Naive B cell (primary cell): ENCODE data around the gene NECAB2. TPM values are rescaled to one million over a fixed set of nuclear protein-coding genes. Genes with fewer than 3 reads are reported as not detected.

Experiments
- ATAC-seq, 2 donors: fragments of 150-1000 bp; cut with Tn5 transposase; 2 replicates each; pipeline ENCODE4 v1.10.0; 2021; ENCODE audit warnings: low read depth in 2 of 2, mild to moderate bottlenecking in 2 of 2, moderate library complexity in 2 of 2
- DNase-seq: peaks from one replicate; pipeline ENCODE4 v3.0.0; 2022
- H3K27ac Mint-ChIP-seq, 6 donors: one replicate each; pipeline ENCODE4 v1.8.0; 2020 to 2022; ENCODE audit warnings: mild to moderate bottlenecking in 6 of 6, mixed read lengths in 6 of 6, moderate library complexity in 5 of 6, inconsistent platforms in 2 of 6
- H3K27me3 Mint-ChIP-seq, 3 donors: one replicate each; pipeline ENCODE4 v1.8.0; 2021 to 2022; ENCODE audit warnings: mixed read lengths in 3 of 3, mild to moderate bottlenecking in 1 of 3
- H3K36me3 Mint-ChIP-seq, 2 donors: one replicate each; pipeline ENCODE4 v1.8.0; 2020 to 2022; ENCODE audit warnings: mixed read lengths in 2 of 2, inconsistent platforms in 1 of 2, mild to moderate bottlenecking in 1 of 2
- H3K4me1 Mint-ChIP-seq, 3 donors: one replicate each; pipeline ENCODE4 v1.8.0; 2020 to 2022; ENCODE audit warnings: mixed read lengths in 3 of 3, inconsistent platforms in 1 of 3, mild to moderate bottlenecking in 1 of 3, moderate library complexity in 1 of 3
- H3K4me3 Mint-ChIP-seq, 8 donors: one replicate each; pipeline ENCODE4 v1.8.0; 2020 to 2022; ENCODE audit warnings: mild to moderate bottlenecking in 8 of 8, mixed read lengths in 8 of 8, moderate library complexity in 8 of 8, inconsistent platforms in 2 of 8
- H3K9me3 Mint-ChIP-seq, 7 donors: one replicate each; pipeline ENCODE4 v1.8.0; 2020 to 2022; ENCODE audit warnings: mixed read lengths in 7 of 7, mild to moderate bottlenecking in 5 of 7, inconsistent platforms in 2 of 7, moderate library complexity in 1 of 7
- polyA plus RNA-seq, 6 donors: library from polyadenylated mRNA; unstranded; fragments of 300-500 nt; fragmentation: Illumina TruSeq; gene quantifications; one replicate each; pipeline ENCODE4 v1.2.3, GENCODE V29; 2021; ENCODE audit warnings: low read depth in 6 of 6

Gene NECAB2
- polyA plus RNA-seq, 6 donors from 2014 or later: not detected

DNA sequence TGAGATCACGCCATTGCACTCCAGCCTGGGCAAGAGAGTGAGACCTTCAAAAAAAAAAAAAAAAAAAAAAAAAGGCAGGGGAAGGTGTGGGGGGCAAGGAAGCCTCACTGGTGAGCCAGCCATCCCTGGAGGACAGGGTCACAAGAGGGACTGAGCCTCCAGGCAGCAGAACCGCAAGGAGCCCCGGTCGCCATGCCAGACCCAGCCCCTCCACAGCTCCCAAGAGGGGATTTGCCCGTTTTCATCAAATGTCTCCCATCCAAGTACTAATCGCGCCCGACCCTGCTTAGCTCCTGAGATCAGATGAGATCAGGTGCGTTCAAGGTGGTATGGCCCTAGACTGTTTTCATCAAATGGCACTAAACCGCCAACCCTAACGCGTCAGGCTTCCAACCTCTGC is 71.7 kb downstream of the NECAB2 start:
- H3K27me3 Mint-ChIP-seq: peaks cover 19 to 49% (median 25%) of the 10 kb centered on the region in 3 donors
- H3K4me3 Mint-ChIP-seq: no peak overlapping the region
- DNase-seq: no peak
- no peak overlapping the region for H3K27ac Mint-ChIP-seq
- H3K36me3 Mint-ChIP-seq: peaks cover 0 to 4% of the 10 kb centered on the region in 2 donors
- no peak for ATAC-seq
- H3K9me3 Mint-ChIP-seq: peaks cover 0 to 9% (median 4%) of the 10 kb centered on the region in 7 donors
- peaks cover 0 to 1% (median 0%) of the 10 kb centered on the region in 3 donors for H3K4me1 Mint-ChIP-seq

DNA sequence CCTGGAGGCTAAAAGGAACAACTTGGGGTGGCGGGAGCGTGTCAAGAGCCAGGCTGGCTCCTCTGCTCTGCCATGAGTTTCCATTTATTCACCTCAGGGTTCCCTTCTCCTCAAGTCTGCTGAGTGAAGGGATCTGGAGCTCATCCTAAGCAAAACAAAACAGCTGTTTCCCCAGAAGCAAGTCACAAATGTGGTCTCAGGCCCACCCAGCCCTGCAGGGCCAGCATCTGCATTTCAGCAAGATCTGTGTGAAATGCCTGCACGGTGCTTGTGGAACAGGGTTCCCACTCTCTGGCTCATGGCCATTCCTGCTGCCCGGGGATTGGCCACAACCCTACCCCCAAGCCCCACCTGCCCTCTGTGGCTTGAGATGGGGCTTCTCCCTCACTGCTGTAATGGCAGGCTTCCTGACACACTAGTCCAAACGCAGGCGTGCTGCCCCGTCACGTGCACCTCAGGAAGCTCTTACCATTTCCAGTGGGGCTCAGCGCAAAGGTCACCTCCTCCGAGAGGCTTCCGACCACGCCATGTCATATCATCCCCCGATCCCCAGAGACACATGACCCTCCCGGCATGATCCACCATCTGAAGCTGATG is 72.3 kb downstream of the NECAB2 start:
- Mint-ChIP-seq H3K4me1 (peaks cover 0 to 1% (median 0%) of the 10 kb centered on the region in 3 donors), H3K27me3 (peaks cover 19 to 55% (median 27%) of the 10 kb centered on the region in 3 donors), H3K4me3 (no peak overlapping the region), H3K27ac (no peak overlapping the region), H3K36me3 (peaks cover 0 to 4% of the 10 kb centered on the region in 2 donors), H3K9me3 (peaks cover 0 to 9% (median 4%) of the 10 kb centered on the region in 7 donors)
- ATAC-seq: no peak
- no peak for DNase-seq

DNA sequence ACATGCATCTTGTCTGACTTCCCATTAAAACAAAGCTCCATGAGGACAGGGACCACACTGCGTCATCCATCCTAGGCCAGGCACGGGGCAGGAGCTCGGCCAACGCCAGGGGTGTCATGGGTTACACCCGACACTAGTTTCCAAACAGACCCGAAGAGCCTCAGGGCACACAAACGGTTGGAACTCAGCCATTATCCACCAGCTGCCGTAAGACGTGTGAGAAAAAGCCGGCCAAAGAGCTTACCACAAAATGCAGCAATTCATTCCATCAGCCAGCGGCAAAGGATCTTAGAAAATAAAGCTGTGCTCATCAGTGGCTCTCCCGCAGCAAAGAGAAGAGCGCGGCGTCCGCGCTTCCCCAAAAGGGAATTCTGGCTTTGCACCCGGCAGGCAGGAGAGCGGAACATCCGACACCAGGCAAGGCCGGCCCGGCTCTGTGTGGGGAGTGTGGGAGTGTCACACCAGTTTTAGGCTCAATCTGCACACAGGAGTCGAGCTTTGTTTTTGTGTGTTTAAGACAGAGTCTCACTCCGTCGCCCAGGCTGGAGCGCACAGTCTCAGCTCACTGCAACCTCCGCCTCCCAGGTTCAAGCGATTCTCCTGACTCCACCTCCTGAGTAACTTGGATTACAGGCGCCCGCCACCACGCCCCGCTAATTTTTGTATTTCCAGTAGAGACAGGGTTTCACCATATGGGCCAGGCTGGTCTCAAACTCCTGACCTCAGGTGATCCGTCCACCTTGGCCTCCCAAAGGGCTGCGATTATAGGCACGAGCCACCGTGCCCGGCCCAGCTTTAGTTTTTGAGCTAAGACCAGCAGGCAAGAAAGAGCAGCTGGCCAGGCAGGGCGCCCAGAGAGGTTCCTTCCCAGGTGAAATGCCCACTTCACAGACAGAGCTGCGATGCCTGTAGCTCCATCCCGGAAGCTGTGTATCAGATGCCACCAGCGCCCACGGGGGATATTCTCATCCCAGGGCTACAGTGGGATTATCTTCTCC is 73.1 kb downstream of the NECAB2 start:
- ATAC-seq: no peak
- Mint-ChIP-seq H3K4me3 (no peak overlapping the region), H3K27ac (peak overlapping the region in 1 of 6 donors; percentile 60)

DNA sequence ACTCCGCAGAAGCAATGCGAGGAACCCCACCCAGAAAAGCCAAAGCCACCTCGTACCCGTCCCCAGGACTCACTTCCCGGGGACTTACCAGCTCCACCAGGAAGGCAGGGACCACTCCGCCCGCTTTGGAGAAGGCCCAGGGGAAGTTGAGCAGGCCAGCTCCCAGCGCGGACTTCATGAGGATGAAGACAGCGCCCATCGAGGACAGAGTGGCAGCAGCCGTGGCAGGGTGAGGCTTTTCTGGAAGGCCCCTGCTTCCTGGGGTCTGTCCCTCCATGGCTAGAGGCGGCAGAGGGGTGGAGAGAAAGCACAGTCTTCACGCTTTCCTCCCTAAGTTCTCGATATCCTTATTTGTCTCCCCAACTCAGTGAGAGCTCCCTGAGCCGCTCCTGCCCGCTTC is 73.8 kb downstream of the NECAB2 start:
- H3K27ac Mint-ChIP-seq: no peak overlapping the region
- H3K36me3 Mint-ChIP-seq: no peaks in the 10 kb centered on the region
- DNase-seq: no peak
- no peak overlapping the region for H3K4me3 Mint-ChIP-seq
- peaks cover 0 to 1% (median 0%) of the 10 kb centered on the region in 3 donors for H3K4me1 Mint-ChIP-seq
- no peaks in the 10 kb centered on the region for H3K9me3 Mint-ChIP-seq
- peaks cover 14 to 55% (median 27%) of the 10 kb centered on the region in 3 donors for H3K27me3 Mint-ChIP-seq
- ATAC-seq: no peak

More for the DNA sequence above, 73.1 kb downstream of the NECAB2 start:
- Mint-ChIP-seq H3K9me3 (peaks cover 0 to 5% (median 2%) of the 10 kb centered on the region in 7 donors), H3K36me3 (peaks cover 0 to 4% of the 10 kb centered on the region in 2 donors), H3K27me3 (peaks cover 15 to 55% (median 27%) of the 10 kb centered on the region in 3 donors), H3K4me1 (peaks cover 0 to 1% (median 0%) of the 10 kb centered on the region in 3 donors)
- DNase-seq: no peak

DNA sequence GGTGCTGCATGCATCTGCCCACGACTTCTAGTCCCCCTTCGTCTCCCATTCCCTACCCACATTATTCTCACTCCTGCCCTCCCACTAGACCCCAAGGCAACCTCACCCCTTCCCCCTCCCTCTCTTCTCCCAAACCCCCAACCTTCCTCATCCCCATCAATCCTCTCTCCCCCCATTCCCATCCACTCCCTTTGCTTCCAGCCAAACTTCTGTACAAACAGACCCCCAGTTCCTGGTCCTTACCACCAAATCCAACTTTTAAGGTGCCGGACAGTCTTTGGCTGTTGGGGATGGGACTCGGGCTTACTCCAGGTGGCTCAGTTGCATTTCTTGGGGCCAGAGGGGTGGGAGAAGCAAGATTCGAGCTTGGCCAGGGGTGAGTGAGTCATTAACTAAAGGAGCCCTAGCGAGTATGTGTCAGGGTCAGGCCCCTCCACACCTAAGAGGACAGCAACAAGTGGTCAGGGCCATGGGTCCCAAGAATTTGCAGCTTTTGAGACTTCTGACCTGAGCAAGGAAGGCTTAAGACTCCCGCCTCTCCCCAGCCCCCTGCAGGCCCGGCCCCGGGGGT is 74.3 kb downstream of the NECAB2 start, which contains the start of gene SLC38A8:
Gene SLC38A8 (minus strand): TSS at position 488 of the 571 bp plus-strand sequence. CDS start 638 bp downstream, outside the sequence.
- Mint-ChIP-seq H3K36me3 (no peaks in the 10 kb centered on the region), H3K9me3 (no peaks in the 10 kb centered on the region), H3K27ac (peak within 1 kb of the TSS in 1 of 6 donors; percentile 44), H3K27me3 (peaks cover 14 to 55% (median 27%) of the 10 kb centered on the region in 3 donors), H3K4me3 (peak within 1 kb of the TSS in 1 of 8 donors; percentile 42), H3K4me1 (peaks cover 0 to 1% (median 0%) of the 10 kb centered on the region in 3 donors)
- ATAC-seq (no peak), DNase-seq (no peak)

DNA sequence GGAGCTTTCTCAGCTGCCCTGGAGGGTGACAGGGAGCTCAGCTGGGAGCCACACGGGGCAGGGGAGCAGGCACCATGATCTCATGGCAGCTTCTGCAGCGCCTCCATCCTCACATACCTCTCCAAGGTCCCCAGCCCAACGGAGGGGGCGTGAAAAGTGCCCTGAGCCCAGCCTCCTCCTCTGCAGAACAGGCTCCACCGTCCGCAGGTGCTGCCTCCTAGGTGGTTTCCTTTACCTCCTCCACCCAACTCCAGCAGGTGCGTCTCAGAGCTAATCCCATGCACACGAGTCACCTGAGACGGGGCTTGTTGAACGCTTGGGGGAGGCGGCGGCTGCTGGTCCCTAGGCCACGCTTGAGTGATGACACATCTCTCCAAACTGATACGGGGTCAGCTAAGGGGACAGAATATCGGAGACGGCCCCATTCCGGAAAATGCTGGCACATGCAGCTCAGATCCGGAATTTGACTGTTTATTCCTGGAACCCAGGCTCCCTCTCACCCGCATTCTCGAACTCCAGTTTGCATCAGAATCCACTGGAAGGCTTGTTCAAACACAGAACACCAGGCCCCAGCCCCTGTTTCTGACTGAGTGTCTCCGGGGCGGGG is 74.9 kb downstream of the NECAB2 start:
- peaks cover 0 to 1% (median 0%) of the 10 kb centered on the region in 3 donors for H3K4me1 Mint-ChIP-seq
- no peak overlapping the region for H3K4me3 Mint-ChIP-seq
- H3K27me3 Mint-ChIP-seq: peaks cover 14 to 55% (median 27%) of the 10 kb centered on the region in 3 donors
- no peaks in the 10 kb centered on the region for H3K36me3 Mint-ChIP-seq
- ATAC-seq (no peak), DNase-seq (no peak)
- H3K27ac Mint-ChIP-seq: no peak overlapping the region
- H3K9me3 Mint-ChIP-seq: no peaks in the 10 kb centered on the region

DNA sequence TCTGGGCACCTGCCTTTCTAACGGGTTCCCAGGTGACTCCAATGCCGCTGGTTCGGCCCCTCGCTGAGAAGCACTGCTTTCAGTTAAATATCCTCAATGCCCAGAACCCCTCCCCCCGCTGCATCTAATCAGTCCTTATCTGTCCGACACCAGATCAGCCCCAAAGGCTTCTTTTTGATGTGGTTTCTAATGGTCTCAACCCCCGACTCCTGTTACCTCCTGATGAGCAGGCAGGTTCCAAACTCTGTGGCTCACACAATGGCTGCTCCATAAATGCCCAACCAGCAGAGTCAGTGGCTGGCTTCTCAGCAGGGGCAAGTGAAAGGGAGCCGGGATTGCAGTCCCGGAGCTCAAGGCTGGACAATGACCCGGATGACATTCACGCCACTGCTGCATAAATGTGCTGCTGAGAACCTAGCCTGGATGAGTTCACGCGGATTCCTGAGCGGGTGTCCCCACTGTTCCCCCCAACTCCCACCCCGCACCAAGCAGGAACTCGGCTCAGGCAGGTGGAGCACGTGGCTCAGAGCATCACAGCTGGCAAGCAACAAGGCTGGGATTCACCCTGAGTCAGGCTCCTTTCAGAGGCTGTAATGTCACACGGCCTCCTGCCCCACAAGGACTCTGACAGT is 75.6 kb downstream of the NECAB2 start:
- DNase-seq (no peak), ATAC-seq (no peak)
- Mint-ChIP-seq H3K27ac (no peak overlapping the region), H3K9me3 (no peaks in the 10 kb centered on the region), H3K4me3 (peak overlapping the region in 1 of 8 donors; percentile 42), H3K36me3 (no peaks in the 10 kb centered on the region), H3K4me1 (peaks cover 0 to 1% (median 0%) of the 10 kb centered on the region in 3 donors), H3K27me3 (peaks cover 14 to 53% (median 27%) of the 10 kb centered on the region in 3 donors)

DNA sequence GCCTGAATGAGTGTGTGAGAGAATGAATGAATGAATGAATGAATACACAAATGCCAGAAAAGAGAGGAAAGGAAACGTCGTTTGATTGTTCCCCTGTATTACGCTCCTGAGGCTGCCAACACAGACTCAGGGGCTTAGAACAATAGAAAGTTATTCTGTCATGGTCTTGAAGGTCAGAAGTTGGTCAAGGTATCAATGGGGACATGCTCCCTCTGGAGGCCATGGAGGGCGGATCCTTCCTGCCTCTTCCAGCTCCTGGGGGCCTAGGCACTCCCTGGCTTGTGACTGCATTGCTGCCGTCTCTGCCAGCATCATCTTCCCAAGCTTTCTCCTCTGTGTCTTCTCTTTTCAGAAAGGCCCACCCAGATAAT is 76.1 kb downstream of the NECAB2 start:
- H3K27me3 Mint-ChIP-seq: peaks cover 14 to 49% (median 27%) of the 10 kb centered on the region in 3 donors
- no peaks in the 10 kb centered on the region for H3K9me3 Mint-ChIP-seq
- ATAC-seq (no peak), DNase-seq (no peak)
- peak overlapping the region in 1 of 8 donors; percentile 41 for H3K4me3 Mint-ChIP-seq
- H3K36me3 Mint-ChIP-seq: no peaks in the 10 kb centered on the region
- no peak overlapping the region for H3K27ac Mint-ChIP-seq
- peaks cover 0 to 1% (median 0%) of the 10 kb centered on the region in 3 donors for H3K4me1 Mint-ChIP-seq

DNA sequence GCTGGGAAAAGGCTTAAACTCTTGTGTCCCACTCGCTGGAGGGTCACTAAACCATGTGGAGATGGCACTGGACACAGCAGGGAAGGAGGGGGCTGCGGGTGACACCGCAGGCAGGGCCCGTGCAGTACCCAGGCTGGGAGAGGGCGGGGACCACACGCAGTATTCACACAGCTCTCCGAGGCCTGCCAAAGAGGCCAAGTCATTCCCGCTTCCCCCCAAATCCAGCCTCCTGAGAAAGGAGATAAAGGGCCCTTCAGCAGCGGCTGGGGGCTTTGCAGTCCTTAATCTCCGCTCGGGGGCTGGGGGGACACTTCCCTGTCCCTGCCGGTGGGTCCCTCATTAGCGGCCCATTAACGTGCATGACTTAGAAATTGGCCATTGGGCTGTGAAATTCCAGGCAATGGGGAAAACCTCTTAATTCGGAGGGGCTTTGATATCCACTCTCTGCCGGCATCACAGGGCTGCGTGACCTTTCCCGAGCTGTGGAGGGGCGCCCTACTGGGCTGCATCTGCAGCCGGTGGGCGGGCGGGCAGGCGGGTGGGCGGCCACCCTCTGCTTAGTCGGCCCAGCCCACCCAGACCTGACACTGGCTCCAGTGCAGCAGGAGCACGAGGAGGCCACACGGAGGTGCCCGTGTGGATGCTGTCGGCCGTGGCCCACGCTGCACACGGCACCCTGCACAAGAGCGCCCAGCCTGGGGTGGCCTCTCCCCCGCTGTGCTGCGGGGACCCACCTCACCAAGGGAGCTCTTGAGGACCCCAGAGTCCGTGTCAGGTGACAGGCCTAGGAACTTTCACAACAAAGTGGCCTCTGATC is 77.2 kb downstream of the NECAB2 start:
- H3K36me3 Mint-ChIP-seq: no peaks in the 10 kb centered on the region
- H3K27ac Mint-ChIP-seq: no peak overlapping the region
- H3K4me1 Mint-ChIP-seq: no peaks in the 10 kb centered on the region
- no peak overlapping the region for H3K4me3 Mint-ChIP-seq
- peaks cover 10 to 46% (median 27%) of the 10 kb centered on the region in 3 donors for H3K27me3 Mint-ChIP-seq
- no peak for ATAC-seq
- no peak for DNase-seq
- no peaks in the 10 kb centered on the region for H3K9me3 Mint-ChIP-seq

DNA sequence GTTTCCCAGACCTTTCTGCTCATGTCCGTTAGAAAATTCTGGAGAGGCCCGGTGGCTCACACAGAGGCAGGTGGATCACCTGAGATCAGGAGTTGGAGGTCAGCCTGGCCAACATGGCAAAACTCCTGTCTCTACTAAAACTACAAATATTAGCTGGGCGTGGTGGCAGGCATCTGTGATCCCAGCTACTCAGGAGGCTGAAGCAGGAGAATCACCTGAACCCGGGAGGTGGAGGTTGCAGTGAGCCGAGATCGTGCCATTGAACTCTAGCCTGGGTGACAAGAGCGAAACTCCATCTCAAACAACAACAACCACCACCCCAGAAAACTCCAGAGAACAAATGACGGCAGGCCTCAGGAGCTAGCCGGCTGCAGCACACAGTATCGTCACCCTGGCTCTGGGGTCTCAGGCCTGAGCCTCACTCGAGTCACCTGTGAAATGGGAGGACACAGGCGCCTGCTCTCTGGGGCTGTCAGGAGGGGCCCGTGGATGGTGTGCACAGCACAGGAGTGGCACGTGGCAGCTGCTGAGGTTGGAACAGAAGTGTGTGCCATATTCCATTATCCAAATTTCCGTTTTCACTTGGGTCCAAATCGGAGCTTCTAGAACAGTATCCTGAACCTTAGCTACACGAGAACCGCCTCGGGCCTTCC is 77.9 kb downstream of the NECAB2 start:
- no peak for ATAC-seq
- H3K4me3 Mint-ChIP-seq: no peak overlapping the region
- no peak for DNase-seq
- H3K9me3 Mint-ChIP-seq: no peaks in the 10 kb centered on the region
- peaks cover 6 to 39% (median 27%) of the 10 kb centered on the region in 3 donors for H3K27me3 Mint-ChIP-seq
- H3K4me1 Mint-ChIP-seq: no peaks in the 10 kb centered on the region
- H3K27ac Mint-ChIP-seq: no peak overlapping the region
- H3K36me3 Mint-ChIP-seq: no peaks in the 10 kb centered on the region

DNA sequence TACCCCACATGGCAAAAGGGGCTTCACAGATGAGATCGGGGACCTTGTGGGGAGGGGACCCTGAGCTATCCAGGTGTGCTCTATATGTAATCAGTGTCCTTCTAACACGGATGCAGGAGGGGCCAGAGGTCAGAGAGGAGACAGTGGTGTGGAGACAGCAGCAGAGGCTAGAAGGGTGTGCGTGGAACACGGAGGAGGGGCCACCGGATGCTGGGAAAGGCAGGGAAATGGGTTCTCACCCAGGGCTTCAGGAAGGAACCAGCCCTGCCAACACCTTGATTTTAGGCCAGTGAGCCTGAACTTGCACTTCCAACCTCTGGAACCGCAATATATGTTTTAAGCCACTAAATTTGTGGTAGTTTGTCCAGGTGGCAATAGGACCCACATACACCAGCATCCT is 79.2 kb downstream of the NECAB2 start:
- peaks cover 6 to 28% (median 24%) of the 10 kb centered on the region in 3 donors for H3K27me3 Mint-ChIP-seq
- H3K4me1 Mint-ChIP-seq: no peaks in the 10 kb centered on the region
- DNase-seq: no peak
- peaks cover 0 to under 1% of the 10 kb centered on the region in 2 donors for H3K36me3 Mint-ChIP-seq
- ATAC-seq: no peak
- no peaks in the 10 kb centered on the region for H3K9me3 Mint-ChIP-seq
- no peak overlapping the region for H3K27ac Mint-ChIP-seq
- no peak overlapping the region for H3K4me3 Mint-ChIP-seq
